ENCODE results near the gene ZNF845. TPM values are rescaled to one million over a fixed set of nuclear protein-coding genes. Genes with fewer than 3 reads are reported as not detected.
A peak's percentile ranks its signal among the peaks of the same experiment; 100 is the strongest.
"Not testable (repeated sequence)": the region's sequence is repeated elsewhere in the genome, so short reads cannot be mapped to it uniquely, and the experiment has no call there.

ZNF845 gene
- total RNA-seq, 8 experiments from 2014 or later: 3.4 to 6.9 (median 5.2) TPM

DNA sequence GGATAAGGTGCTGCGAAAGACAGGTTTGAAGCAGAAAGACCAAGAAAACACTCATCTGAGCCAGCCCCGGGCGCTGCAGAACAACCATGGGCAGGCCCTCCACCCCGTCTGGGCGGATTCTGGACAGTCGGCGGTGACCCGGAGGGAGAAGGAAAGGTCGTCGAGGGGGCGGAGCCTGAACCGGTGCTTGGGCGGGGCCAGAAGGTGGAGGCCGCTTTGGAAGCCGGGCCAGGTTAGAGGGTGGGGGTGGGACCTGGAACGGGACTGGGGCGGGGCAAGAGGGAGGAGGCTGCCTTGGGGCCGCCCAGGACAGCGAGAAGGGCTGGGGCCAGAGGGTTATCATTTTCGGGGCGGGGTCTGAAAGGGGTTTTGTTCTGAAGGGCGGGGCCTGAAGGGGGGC, 56.4 kb downstream of the ZNF845 start:
- Histone ChIP-seq H3K4me1 (replicated peaks in 1 of 2) (peaks cover 5% of the 10 kb centered on the region in 2 donors), H3K27ac (no peak overlapping the region), H3K4me3 (no peak overlapping the region)
- WGBS, 10 experiments: 17 to 100% (median 94%) methylated on average over 1 to 6 of the region's 22 CpGs; no CpG with 5 or more reads in 7 of the 10 experiments
- no peak for ATAC-seq (replicated peaks in 6 of 8)
- in situ Hi-C loops (cut with MboI; ENCODE audit: low pct_unique_long_range_greater_than_20kb in 2 of 9, low sequenced_read_pairs in 9 of 9, unreplicated experiment in 9 of 9): no loop called here

DNA sequence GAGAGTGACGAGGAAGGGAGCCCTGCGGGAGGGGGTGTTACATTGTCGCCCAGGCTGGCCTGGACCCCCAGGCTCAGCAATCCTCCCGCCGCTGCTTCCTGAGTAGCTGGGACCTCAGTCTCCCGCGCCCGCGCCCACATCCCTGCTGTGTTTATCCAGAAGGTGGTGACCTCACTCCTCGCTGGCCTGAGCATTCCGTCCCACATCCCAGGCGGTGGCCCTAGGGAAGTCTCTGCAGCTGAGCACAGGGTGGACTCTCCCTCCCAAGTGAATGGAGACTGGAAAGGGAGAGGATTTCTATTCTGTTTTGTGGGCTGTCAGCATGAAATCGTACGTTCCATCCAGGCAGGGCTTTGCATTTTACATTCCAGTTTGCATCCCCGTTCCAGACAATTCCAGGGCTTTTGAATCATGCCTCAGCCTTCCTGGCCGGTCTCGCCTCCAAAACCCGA, 61.0 kb downstream of the ZNF845 start:
- H3K27ac ChIP-seq: peak overlapping the region; percentile 20 to 56
- H3K4me3 ChIP-seq: peak overlapping the region; percentile 57 to 91 (median 73)
- peaks cover 10 to 13% of the 10 kb centered on the region in 2 donors for H3K4me1 ChIP-seq (replicated peaks in 1 of 2)
- ATAC-seq (replicated peaks in 6 of 8): peak; percentile 41 to 81 (median 77)
- in situ Hi-C loops (cut with MboI; ENCODE audit: low pct_unique_long_range_greater_than_20kb in 2 of 9, low sequenced_read_pairs in 9 of 9, unreplicated experiment in 9 of 9): no loop called here
- WGBS, 10 experiments: 0 to 44% (median 12%) methylated on average over 1 to 7 of the region's 18 CpGs; no CpG with 5 or more reads in 2 of the 10 experiments

DNA sequence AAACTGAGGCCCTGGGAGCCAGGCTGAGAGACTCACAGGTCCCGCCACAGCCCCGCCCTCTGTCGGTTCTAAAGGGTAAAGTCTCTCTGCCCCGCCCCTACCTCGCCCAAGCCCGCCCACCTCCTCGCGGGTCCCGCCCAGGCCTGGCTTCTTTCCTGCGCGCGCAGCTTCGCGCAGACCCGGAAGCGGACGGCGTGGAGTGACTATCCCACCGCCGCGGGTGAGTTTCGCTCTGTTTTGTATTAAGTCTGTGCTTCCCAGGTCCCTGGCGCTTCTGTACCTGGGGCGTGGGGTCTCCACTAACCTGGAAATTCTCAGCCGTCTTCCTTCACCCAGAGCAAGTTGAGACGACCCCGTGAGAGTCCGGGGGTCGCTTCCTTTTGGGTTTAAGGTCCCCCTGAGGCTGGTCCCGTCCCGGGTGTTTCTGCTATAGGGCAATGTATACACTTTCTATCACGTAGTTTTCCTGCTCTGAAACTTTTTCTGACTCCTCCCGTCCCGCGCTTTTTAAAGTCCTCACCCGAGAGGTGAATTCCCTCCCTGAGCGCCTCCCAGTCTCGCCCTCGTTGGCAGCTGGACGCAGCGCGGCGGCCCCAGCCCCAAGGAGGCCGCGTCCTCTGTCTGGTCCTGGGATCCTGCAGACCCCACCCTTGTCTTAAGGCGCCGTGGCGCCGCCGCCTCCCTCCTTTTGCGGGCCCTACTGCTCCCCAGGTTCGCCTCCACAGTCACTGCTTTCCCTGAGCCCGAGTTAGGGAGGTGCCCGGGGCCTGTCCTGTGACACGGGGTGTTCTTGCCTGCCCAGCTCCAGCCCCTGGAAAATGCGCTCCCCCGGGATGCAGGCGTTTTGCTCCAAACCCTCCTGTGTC, 61.7 kb downstream of the ZNF845 start, which contains the start of gene ZNF765:
Gene ZNF765 (plus strand): TSS at position 176 of the 866 bp plus-strand sequence. CDS start 2,867 bp downstream, outside the sequence.
- WGBS, 10 experiments: 0 to 8% (median 0%) methylated on average over 3 to 25 of the region's 58 CpGs; no CpG with 5 or more reads in 1 of the 10 experiments
- H3K4me3 ChIP-seq: peak within 1 kb of the TSS; percentile 57 to 91 (median 73)
- H3K27ac ChIP-seq: peak within 1 kb of the TSS; percentile 20 to 71
- in situ Hi-C loops (cut with MboI; ENCODE audit: low pct_unique_long_range_greater_than_20kb in 2 of 9, low sequenced_read_pairs in 9 of 9, unreplicated experiment in 9 of 9): no loop called here
- H3K4me1 ChIP-seq (replicated peaks in 1 of 2): peaks cover 10 to 13% of the 10 kb centered on the region in 2 donors
- ATAC-seq (replicated peaks in 6 of 8): peak; percentile 93 to 97 (median 95)

DNA sequence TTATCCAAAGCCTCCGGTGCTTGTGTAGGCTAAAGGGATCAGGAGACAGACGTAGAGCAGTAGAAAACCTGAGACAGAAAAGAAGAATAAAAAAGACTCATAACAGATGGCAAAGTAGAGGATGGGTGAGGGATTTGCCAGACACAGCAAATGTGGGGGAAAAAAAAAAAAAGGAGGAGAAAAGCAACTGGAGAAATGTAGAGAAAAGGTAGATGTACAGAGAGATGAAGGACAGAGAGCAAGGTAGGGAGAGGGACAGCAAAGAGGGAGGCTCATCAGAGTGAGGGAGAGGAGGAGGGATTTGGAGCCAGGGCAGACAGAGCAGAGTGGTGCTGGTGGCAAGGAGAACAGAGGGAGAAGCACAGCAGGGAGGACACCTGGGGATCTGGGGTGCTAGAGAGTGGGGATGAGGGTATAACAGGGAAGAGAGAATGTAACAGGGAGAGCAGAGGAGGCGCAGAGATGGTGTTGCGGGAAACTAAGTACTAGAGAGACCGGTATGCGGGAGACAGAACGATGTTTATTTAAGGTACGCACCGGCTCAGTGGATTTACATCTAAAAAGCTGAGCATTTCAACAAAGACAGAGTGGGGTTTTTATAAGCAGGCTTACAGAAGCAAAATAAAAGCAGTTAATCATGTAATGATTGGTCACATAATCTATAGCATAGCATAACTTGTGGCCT, 62.4 kb downstream of the ZNF845 start:
- H3K4me1 ChIP-seq (replicated peaks in 1 of 2): peaks cover 10 to 13% of the 10 kb centered on the region in 2 donors
- 0 to 20% (median 0%) methylated on average over 1 to 9 of the region's 9 CpGs for WGBS, 10 experiments
- in situ Hi-C loops (cut with MboI; ENCODE audit: low pct_unique_long_range_greater_than_20kb in 2 of 9, low sequenced_read_pairs in 9 of 9, unreplicated experiment in 9 of 9); ATAC-seq (replicated peaks in 6 of 8): not testable (repeated sequence)
- H3K4me3 ChIP-seq: peak overlapping the region; percentile 57 to 91 (median 73)
- peak overlapping the region in 1 of 2 donors; percentile 71 for H3K27ac ChIP-seq

DNA sequence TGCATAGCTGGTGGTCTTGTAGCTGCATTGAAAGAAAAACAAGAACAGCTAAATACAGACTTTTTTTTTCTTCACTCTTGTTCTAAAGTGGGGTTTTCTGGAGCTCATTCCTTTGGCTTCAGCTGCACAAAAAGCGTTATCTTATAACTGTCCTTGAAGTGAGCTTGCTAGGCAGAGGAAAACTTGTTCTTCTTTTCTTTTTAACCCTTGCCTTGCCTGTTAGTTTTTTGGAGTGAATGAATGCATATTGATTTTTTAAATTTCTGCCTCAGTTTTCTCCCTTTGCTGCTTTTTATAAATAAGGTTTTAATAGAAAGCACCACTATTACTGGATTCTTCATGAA, 62.9 kb downstream of the ZNF845 start:
- in situ Hi-C loops (cut with MboI; ENCODE audit: low pct_unique_long_range_greater_than_20kb in 2 of 9, low sequenced_read_pairs in 9 of 9, unreplicated experiment in 9 of 9): no loop called here
- WGBS, 10 experiments: 0 to 17% (median 0%) methylated on average over 1 of the region's 1 CpG; no CpG with 5 or more reads in 1 of the 10 experiments
- ATAC-seq (replicated peaks in 6 of 8): no peak
- H3K27ac ChIP-seq: no peak overlapping the region
- H3K4me1 ChIP-seq (replicated peaks in 1 of 2): peaks cover 10 to 13% of the 10 kb centered on the region in 2 donors
- peak overlapping the region; percentile 7 to 91 (median 73) for H3K4me3 ChIP-seq

DNA sequence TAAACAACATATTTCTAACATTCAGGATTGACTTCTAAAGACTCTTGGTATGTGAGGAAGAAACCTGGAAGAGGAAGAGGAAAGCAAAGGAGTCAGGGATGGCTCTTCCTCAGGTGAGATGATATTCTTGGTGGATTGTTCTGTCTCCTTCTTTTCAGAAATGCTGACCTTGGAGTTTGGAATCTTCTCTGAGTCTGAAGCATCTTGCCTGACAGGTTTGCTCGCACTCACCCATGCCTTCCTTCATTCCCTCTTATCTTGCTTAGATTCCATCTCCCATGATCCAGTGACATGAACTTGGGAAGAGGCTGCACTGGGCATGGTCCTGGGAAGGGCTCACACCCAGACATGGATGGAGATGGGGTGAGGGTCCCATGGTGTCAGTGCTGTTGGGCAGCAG, 64.4 kb downstream of the ZNF845 start:
- in situ Hi-C loops (cut with MboI; ENCODE audit: low pct_unique_long_range_greater_than_20kb in 2 of 9, low sequenced_read_pairs in 9 of 9, unreplicated experiment in 9 of 9); ATAC-seq (replicated peaks in 6 of 8); H3K27ac ChIP-seq; H3K4me3 ChIP-seq: not testable (repeated sequence)
- WGBS, 10 experiments: no CpG with 5 or more reads among the region's 1 CpG
- H3K4me1 ChIP-seq (replicated peaks in 1 of 2): peaks cover 10 to 13% of the 10 kb centered on the region in 2 donors

Other genes starting within 250 kb of the ZNF845 start
- gene ZNF160, start 230.3 kb upstream of the ZNF845 start, total RNA-seq: 10 to 100 TPM; 22.4 to 72.2 (median 36.3) TPM
- 10 to 100 TPM in 5 of 8 experiments, 1 to 10 TPM in 2, not detected in 1; 2.5 to 24.3 (median 15.4) TPM for gene ZNF415, start 200.8 kb upstream of the ZNF845 start, total RNA-seq
- gene ZNF347, start 174.7 kb upstream of the ZNF845 start, total RNA-seq: 10 to 100 TPM in 2 of 8 experiments, 1 to 10 TPM in 6; 1.5 to 14.4 (median 9.3) TPM
- gene ZNF665, start 140.4 kb upstream of the ZNF845 start, total RNA-seq: 1 to 10 TPM in 7 of 8 experiments, not detected in 1; 1.7 to 5.2 (median 3.6) TPM
- 10 to 100 TPM in 5 of 8 experiments, 1 to 10 TPM in 2, under 1 TPM in 1; 0.58 to 39.1 (median 14.6) TPM for gene ZNF677, start 78.9 kb upstream of the ZNF845 start, total RNA-seq
- under 1 TPM in 1 of 8 experiments, not detected in 7; 0.29 TPM for gene VN1R2, start 75.5 kb upstream of the ZNF845 start, total RNA-seq
- under 1 TPM in 1 of 8 experiments, not detected in 7; 0.31 TPM for gene VN1R4, start 66.0 kb upstream of the ZNF845 start, total RNA-seq
- 1 to 10 TPM; 3.2 to 8.7 (median 6.0) TPM for gene ZNF525, start 32.0 kb downstream of the ZNF845 start, total RNA-seq
- gene ZNF765, start 61.4 kb downstream of the ZNF845 start, total RNA-seq: 10 to 100 TPM in 1 of 8 experiments, 1 to 10 TPM in 7; 6.3 to 10.3 (median 7.6) TPM
- 10 to 100 TPM in 2 of 8 experiments, 1 to 10 TPM in 6; 5.6 to 12.8 (median 9.2) TPM for gene ZNF761, start 98.2 kb downstream of the ZNF845 start, total RNA-seq
- 1 to 10 TPM; 1.6 to 4.9 (median 3.0) TPM for gene ZNF813, start 134.0 kb downstream of the ZNF845 start, total RNA-seq
- gene ZNF331, start 204.4 kb downstream of the ZNF845 start, total RNA-seq: 10 to 100 TPM in 5 of 8 experiments, 1 to 10 TPM in 3; 7.0 to 26.3 (median 13.4) TPM

Measured in motor neuron (in vitro differentiated cells).